ENCODE measurements around the gene LPAR1.

DNA sequence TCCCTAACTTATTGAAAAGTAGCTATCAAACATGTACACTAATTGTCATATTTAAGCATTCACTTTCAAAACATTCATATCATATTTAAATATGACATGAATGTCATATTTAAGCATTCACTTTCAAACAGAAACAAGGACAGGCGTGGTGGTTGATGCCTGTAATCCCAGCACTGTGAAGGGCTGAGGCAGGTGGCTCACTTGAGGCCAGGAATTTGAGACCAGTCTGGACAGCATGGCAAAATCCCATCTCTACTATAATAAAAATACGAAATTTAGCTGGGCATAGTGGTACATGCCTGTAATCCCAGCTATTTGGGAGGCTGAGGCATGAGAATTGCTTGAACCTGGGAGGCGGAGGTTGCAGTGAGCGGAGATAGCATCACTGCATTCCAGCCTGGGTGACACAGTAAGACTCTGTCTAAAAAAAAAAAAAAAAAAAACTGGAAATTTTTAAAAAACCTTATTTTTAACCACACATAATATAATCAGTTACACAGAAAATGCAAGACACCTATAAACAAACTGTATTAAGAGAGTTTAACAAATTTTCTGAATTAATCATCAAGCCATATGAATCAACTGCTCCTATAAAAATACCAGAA is 88.1 kb downstream of the LPAR1 start:
- TF ChIP-seq, protein P1, sequence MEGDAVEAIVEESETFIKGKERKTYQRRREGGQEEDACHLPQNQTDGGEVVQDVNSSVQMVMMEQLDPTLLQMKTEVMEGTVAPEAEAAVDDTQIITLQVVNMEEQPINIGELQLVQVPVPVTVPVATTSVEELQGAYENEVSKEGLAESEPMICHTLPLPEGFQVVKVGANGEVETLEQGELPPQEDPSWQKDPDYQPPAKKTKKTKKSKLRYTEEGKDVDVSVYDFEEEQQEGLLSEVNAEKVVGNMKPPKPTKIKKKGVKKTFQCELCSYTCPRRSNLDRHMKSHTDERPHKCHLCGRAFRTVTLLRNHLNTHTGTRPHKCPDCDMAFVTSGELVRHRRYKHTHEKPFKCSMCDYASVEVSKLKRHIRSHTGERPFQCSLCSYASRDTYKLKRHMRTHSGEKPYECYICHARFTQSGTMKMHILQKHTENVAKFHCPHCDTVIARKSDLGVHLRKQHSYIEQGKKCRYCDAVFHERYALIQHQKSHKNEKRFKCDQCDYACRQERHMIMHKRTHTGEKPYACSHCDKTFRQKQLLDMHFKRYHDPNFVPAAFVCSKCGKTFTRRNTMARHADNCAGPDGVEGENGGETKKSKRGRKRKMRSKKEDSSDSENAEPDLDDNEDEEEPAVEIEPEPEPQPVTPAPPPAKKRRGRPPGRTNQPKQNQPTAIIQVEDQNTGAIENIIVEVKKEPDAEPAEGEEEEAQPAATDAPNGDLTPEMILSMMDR (IDR thresholded peaks at IDR 0.05 in 2 of 3, conservative IDR thresholded peaks at IDR 0.05 in 1 of 3; ENCODE audit: control insufficient read depth in 2 of 3, extremely low read depth in 1 of 3, insufficient read depth in 1 of 3, low read depth in 3 of 3, low read length in 3 of 3), result no peak
- TF ChIP-seq, protein P2, sequence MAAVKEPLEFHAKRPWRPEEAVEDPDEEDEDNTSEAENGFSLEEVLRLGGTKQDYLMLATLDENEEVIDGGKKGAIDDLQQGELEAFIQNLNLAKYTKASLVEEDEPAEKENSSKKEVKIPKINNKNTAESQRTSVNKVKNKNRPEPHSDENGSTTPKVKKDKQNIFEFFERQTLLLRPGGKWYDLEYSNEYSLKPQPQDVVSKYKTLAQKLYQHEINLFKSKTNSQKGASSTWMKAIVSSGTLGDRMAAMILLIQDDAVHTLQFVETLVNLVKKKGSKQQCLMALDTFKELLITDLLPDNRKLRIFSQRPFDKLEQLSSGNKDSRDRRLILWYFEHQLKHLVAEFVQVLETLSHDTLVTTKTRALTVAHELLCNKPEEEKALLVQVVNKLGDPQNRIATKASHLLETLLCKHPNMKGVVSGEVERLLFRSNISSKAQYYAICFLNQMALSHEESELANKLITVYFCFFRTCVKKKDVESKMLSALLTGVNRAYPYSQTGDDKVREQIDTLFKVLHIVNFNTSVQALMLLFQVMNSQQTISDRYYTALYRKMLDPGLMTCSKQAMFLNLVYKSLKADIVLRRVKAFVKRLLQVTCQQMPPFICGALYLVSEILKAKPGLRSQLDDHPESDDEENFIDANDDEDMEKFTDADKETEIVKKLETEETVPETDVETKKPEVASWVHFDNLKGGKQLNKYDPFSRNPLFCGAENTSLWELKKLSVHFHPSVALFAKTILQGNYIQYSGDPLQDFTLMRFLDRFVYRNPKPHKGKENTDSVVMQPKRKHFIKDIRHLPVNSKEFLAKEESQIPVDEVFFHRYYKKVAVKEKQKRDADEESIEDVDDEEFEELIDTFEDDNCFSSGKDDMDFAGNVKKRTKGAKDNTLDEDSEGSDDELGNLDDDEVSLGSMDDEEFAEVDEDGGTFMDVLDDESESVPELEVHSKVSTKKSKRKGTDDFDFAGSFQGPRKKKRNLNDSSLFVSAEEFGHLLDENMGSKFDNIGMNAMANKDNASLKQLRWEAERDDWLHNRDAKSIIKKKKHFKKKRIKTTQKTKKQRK (IDR thresholded peaks at IDR 0.05; ENCODE audit: low read depth, low read length), result no peak
- TF ChIP-seq, protein P3, sequence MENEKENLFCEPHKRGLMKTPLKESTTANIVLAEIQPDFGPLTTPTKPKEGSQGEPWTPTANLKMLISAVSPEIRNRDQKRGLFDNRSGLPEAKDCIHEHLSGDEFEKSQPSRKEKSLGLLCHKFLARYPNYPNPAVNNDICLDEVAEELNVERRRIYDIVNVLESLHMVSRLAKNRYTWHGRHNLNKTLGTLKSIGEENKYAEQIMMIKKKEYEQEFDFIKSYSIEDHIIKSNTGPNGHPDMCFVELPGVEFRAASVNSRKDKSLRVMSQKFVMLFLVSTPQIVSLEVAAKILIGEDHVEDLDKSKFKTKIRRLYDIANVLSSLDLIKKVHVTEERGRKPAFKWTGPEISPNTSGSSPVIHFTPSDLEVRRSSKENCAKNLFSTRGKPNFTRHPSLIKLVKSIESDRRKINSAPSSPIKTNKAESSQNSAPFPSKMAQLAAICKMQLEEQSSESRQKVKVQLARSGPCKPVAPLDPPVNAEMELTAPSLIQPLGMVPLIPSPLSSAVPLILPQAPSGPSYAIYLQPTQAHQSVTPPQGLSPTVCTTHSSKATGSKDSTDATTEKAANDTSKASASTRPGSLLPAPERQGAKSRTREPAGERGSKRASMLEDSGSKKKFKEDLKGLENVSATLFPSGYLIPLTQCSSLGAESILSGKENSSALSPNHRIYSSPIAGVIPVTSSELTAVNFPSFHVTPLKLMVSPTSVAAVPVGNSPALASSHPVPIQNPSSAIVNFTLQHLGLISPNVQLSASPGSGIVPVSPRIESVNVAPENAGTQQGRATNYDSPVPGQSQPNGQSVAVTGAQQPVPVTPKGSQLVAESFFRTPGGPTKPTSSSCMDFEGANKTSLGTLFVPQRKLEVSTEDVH (IDR thresholded peaks at IDR 0.05; ENCODE audit: low read depth, partially characterized antibody), result no peak
- TF ChIP-seq EZH2 (IDR thresholded peaks at IDR 0.05; ENCODE audit: borderline replicate concordance, control insufficient read depth, low read depth, low read length), result no peak
- TF ChIP-seq POLR2A (IDR thresholded peaks at IDR 0.05; ENCODE audit: low read depth, low read length), result no peak
- no peak for TF ChIP-seq JUNB (IDR thresholded peaks at IDR 0.05)
- TF ChIP-seq KDM1A (IDR thresholded peaks at IDR 0.05; ENCODE audit: borderline replicate concordance), result no peak
- TF ChIP-seq, protein P4, sequence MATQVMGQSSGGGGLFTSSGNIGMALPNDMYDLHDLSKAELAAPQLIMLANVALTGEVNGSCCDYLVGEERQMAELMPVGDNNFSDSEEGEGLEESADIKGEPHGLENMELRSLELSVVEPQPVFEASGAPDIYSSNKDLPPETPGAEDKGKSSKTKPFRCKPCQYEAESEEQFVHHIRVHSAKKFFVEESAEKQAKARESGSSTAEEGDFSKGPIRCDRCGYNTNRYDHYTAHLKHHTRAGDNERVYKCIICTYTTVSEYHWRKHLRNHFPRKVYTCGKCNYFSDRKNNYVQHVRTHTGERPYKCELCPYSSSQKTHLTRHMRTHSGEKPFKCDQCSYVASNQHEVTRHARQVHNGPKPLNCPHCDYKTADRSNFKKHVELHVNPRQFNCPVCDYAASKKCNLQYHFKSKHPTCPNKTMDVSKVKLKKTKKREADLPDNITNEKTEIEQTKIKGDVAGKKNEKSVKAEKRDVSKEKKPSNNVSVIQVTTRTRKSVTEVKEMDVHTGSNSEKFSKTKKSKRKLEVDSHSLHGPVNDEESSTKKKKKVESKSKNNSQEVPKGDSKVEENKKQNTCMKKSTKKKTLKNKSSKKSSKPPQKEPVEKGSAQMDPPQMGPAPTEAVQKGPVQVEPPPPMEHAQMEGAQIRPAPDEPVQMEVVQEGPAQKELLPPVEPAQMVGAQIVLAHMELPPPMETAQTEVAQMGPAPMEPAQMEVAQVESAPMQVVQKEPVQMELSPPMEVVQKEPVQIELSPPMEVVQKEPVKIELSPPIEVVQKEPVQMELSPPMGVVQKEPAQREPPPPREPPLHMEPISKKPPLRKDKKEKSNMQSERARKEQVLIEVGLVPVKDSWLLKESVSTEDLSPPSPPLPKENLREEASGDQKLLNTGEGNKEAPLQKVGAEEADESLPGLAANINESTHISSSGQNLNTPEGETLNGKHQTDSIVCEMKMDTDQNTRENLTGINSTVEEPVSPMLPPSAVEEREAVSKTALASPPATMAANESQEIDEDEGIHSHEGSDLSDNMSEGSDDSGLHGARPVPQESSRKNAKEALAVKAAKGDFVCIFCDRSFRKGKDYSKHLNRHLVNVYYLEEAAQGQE (IDR thresholded peaks at IDR 0.05; ENCODE audit: low read depth, low read length), result no peak
- no peak for TF ChIP-seq SMAD1 (IDR thresholded peaks at IDR 0.05; ENCODE audit: low read depth, partially characterized antibody)
- no peak for TF ChIP-seq CHD4 (IDR thresholded peaks at IDR 0.05)
- TF ChIP-seq, protein P5, sequence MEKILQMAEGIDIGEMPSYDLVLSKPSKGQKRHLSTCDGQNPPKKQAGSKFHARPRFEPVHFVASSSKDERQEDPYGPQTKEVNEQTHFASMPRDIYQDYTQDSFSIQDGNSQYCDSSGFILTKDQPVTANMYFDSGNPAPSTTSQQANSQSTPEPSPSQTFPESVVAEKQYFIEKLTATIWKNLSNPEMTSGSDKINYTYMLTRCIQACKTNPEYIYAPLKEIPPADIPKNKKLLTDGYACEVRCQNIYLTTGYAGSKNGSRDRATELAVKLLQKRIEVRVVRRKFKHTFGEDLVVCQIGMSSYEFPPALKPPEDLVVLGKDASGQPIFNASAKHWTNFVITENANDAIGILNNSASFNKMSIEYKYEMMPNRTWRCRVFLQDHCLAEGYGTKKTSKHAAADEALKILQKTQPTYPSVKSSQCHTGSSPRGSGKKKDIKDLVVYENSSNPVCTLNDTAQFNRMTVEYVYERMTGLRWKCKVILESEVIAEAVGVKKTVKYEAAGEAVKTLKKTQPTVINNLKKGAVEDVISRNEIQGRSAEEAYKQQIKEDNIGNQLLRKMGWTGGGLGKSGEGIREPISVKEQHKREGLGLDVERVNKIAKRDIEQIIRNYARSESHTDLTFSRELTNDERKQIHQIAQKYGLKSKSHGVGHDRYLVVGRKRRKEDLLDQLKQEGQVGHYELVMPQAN (conservative IDR thresholded peaks at IDR 0.05), result no peak
- TF ChIP-seq SUPT20H (IDR thresholded peaks at IDR 0.05; ENCODE audit: borderline replicate concordance, control insufficient read depth, low read depth, low read length), result no peak
- TF ChIP-seq MYC (IDR thresholded peaks at IDR 0.05; ENCODE audit: insufficient read depth, insufficient read length, insufficient replicate concordance, low read length, severe bottlenecking), result no peak
- TF ChIP-seq PAX8 (IDR thresholded peaks at IDR 0.05), result no peak

Measured in GM12878 (cell line).